Fibroblast of the aortic adventitia (primary cell): Measurements from ENCODE around the gene RUNDC3A. TPM values are rescaled to one million over a fixed set of nuclear protein-coding genes. Genes with fewer than 3 reads are reported as not detected.
A peak's percentile ranks its signal among the peaks of the same experiment; 100 is the strongest.

Experiments used
- DNase-seq: peaks from one replicate; pipeline ENCODE4 v3.0.0-alpha.2; 2010; ENCODE audit warnings: low read depth
- H3K4me3 ChIP-seq: 2 replicates; pipeline ENCODE4 v1.5.1; 2011; ENCODE audit warnings: low read depth, mild to moderate bottlenecking, control low read depth, low read length, moderate library complexity
- total RNA-seq: library from RNA; depleted of rRNA; stranded (reverse); fragments of >200 nt; gene quantifications from 2 replicates; pipeline ENCODE4 v1.2.3, GENCODE V29; 2012; ENCODE audit warnings: low replicate concordance
- TF ChIP-seq, protein P1 (sequence below): IDR thresholded peaks from 2 replicates; pipeline ENCODE4 v1.5.1; 2011; ENCODE audit warnings: mild to moderate bottlenecking, low read length, control low read depth, inconsistent platforms; ENCODE audit not compliant: insufficient read depth

RUNDC3A gene
- total RNA-seq, 1 donor: not detected

DNA sequence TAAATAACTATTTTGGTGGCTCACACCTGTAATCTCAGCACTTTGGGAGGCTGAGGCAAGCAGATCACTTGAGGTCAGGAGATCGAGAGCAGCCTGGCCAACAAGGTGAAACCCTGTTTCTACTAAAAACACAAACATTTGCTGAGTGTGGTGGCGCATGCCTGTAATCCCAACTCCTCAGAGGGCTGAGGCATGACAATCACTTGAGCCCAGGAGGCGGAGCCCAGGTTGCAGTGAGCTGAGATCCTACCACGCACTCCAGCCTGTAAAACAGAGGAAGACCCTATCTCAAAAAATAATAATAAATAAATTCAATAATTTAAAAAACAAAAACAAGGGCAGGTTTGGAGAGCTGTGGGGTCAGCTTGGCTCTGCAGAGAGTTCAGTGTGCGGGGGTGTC is 34.8 kb upstream of the RUNDC3A start:
- TF ChIP-seq, protein P1, sequence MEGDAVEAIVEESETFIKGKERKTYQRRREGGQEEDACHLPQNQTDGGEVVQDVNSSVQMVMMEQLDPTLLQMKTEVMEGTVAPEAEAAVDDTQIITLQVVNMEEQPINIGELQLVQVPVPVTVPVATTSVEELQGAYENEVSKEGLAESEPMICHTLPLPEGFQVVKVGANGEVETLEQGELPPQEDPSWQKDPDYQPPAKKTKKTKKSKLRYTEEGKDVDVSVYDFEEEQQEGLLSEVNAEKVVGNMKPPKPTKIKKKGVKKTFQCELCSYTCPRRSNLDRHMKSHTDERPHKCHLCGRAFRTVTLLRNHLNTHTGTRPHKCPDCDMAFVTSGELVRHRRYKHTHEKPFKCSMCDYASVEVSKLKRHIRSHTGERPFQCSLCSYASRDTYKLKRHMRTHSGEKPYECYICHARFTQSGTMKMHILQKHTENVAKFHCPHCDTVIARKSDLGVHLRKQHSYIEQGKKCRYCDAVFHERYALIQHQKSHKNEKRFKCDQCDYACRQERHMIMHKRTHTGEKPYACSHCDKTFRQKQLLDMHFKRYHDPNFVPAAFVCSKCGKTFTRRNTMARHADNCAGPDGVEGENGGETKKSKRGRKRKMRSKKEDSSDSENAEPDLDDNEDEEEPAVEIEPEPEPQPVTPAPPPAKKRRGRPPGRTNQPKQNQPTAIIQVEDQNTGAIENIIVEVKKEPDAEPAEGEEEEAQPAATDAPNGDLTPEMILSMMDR: no peak
- DNase-seq: no peak
- H3K4me3 ChIP-seq: no peak overlapping the region

DNA sequence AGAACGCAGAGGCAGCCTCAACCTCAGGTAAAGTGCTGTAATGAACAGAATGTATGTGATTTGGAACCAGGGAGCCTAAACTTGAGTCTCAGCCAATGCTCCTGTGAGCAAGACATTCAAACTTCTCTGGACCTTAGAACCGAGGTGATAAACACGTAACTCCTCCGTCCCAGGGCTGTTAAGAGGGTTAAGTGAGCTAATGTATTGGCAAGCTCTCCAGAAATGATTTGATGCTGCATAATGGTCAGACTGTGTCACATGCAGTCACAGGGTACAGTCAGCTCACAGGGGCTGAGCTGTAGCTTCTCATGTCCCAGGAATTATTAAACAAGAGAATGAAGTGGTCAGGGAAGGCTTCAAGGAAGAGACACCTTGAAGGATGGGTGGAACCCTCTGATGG is 30.4 kb upstream of the RUNDC3A start:
- TF ChIP-seq, protein P1: no peak

DNA sequence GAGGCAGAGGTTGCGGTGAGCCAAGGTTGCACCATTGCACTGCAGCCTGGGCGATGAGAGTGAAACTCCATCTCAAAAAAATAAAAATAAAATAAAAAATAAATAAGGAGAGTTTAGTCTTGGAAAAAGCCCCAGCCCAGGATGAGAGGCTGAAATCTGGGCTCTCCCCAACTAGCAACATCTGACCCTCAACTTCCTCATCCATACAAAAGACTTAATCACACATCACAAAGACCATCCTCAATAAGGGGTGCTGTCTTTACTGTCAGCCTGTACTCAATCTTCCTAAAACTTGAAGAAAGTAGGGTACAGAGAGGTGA is 29.1 kb upstream of the RUNDC3A start:
- TF ChIP-seq, protein P1: no peak
- no peak for DNase-seq
- no peak overlapping the region for H3K4me3 ChIP-seq

More for the DNA sequence above, 30.4 kb upstream of the RUNDC3A start:
- DNase-seq: peak; percentile 25
- H3K4me3 ChIP-seq: no peak overlapping the region

DNA sequence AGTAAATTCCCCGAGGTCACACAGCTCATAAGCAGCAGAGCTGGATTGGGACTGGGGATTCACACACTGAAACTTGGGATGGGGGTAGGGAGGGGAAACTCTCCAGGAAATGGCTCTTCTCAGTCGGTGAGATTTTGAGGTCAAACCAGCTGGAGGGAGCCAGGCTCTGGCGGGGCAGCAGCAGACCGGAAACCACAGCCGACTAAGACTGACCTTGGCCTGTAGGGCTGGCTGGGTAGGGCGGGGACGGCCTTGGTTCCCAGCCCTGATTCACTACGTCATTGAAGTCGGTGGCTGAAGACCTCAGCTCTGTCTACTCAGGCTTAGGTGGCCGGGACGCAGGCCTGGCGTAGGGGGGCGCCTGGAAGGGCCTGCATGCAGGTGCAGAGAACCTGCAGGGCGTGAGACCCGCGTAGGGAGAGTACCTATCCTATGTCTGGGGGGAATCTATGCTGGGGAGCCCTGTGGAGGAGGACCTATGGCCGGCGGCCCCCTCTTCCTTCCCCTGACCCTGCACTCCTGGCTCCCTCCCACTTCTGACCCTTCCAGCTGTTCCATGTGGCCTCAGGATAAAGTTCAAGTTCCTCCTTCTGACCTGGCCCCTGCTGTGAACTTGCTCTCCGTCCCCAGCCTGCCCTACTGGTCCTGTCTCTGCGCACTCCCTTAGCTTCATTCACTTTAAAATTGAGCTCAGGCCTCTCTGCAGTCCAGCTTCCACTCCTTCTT is 28.6 kb upstream of the RUNDC3A start:
- no peak overlapping the region for H3K4me3 ChIP-seq
- DNase-seq: peak; percentile 79
- TF ChIP-seq, protein P1: no peak

DNA sequence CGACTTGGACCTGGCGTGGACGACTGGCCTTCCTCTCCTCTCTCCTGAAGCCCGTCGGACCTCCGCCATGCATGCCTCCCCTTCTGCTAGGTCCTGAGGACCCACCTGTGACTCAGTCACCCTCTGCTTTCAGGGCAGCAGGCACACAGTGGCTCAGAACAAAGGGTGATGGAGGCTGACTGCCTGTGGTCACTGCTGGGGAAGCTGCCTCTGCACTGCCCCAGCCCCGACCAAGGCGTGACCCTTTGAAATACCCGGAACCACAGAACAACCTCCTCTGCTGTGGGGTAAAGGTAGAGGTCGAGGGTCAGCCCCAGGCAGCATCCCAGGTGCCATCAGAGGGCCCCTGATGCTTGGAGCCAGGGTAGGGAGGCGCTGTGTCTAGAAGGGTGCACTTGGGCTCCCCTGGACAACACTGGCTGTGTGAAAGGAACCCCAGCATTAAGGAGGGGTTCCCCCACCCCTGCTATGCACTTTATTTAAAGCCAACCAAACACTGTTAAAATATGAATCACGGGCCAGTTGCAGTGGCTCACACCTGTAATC is 27.9 kb upstream of the RUNDC3A start:
- no peak for DNase-seq
- TF ChIP-seq, protein P1: no peak
- no peak overlapping the region for H3K4me3 ChIP-seq

DNA sequence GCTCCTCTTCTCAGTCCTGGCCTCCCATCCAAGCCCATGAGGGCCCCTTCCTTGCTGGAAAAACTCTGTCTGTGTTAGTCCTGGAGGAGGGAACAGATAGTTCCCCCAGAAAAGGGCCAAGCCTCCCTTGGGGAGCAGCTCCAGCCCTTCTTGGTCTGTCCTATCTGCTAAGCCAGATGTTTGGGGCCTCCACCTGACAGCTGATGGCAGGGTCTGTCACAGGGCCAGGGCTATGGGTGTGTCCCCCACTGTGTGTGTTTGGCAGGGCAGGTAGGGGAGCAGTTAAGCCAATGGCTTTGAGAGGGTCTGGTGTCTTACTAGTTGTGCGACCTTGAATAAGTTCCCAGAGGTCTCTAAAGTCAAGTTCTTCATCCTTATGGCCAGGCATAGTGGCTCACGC is 26.8 kb upstream of the RUNDC3A start:
- TF ChIP-seq, protein P1: no peak
- no peak for DNase-seq

DNA sequence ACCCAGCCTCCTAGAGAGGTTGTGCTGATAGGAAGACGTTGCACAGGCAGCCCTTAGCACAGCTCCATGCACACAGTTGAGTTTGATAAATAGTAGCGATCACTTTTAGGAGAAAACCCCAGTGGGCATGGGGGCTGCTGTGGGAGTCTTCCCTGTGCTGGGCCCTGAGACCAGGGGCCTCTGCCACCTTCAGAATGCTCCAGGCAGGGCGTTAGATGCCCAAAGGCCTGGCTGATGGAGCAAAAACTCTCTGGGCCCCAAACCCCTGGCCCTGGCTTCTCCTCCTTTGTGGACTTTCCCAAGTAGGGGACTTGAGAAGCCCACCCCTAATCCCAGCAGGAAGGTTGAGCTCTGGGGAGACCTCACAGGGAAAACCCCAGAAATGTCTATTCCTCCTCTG is 26.1 kb upstream of the RUNDC3A start:
- no peak for DNase-seq
- H3K4me3 ChIP-seq: no peak overlapping the region
- TF ChIP-seq, protein P1: no peak

More for the DNA sequence above, 26.8 kb upstream of the RUNDC3A start:
- no peak overlapping the region for H3K4me3 ChIP-seq
